Measurements from ENCODE around the gene MAML3.

The MAML3 gene

DNA sequence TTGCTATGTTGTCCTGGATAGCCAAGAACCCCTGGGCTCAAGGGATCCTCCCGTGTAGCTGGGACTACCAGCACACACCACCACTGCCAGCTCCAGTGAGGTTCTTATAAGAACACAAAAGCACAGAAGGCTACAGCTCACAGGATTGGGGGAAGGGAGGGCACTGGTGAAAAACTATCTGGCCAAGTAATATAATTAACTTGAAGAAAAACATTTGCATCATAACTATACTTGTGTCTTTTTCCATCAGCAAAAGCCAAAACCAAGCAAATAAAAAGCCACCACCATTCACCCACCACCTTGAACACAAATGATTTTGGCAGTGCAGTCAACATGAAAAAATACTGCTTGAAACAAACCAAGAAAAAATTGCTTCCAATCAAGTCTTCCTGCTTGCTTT, 188.2 kb downstream of the MAML3 start:
- TF ChIP-seq HDGF (IDR thresholded peaks at IDR 0.05; ENCODE audit: borderline replicate concordance) (no peak), TARDBP (IDR thresholded peaks at IDR 0.05) (no peak), SP1 (IDR thresholded peaks at IDR 0.05) (no peak), L3MBTL2 (conservative IDR thresholded peaks at IDR 0.05) (no peak), FOXK2 (IDR thresholded peaks at IDR 0.05) (no peak), NFRKB (IDR thresholded peaks at IDR 0.05) (no peak), FOXA1 (IDR thresholded peaks at IDR 0.05) (no peak), SUZ12 (IDR thresholded peaks at IDR 0.05) (no peak)
- POLR2A ChIA-PET: no interaction called here
- CTCF ChIA-PET: no interaction called here
- DNase-seq (ENCODE audit: extremely low spot score): no peak

DNA sequence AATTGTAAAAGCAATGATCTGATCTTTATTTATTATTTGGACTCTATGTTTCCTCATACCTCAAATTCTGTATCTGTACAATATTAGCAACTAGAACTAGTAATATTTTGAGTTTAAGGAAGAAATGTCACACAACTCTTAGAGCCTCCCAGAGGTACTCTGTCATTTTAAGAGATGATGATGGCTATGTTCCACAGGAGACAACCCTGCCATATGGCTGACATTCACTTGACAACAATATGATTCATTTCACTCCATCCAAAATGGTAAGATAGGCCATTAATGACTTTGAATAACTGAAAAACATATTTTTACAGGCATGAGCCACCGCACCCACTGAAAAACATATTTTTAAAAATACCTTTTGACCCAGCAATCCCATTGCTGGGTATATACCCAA, 190.3 kb downstream of the MAML3 start:
- no peak for DNase-seq (ENCODE audit: extremely low spot score)
- CTCF ChIA-PET: no interaction called here
- no peak for TF ChIP-seq ARNT (IDR thresholded peaks at IDR 0.05)
- POLR2A ChIA-PET: interaction anchor here (1.0 kb wide), 1 partner anchor 10 kb away, joined by 3 read pairs; no protein-coding TSS in a partner anchor

DNA sequence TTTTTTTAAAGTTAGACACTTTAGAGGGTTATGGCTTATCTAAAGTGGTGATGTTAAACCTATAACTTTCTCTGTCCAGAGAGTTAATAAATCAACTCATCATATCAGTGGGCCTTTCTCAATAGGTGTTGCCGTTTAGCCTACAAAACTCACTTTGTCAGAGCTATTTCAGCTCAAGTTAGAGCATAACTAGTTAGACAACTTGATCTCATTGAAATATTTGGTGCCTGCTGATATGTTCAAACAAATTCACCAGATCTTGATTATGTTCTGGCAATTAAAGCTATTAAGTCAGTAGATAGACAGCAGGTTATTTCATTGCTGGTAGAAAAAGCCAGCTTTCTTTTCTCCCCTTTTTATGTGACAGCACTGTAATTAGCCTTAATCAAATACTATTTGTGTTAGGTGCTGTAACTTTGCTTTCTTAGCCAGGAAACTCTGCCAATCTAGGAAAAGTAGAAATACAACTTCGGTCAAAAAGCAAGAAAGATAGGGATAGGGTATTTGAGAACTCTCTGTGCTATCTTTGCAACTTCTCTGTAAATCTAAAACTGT, 191.8 kb downstream of the MAML3 start:
- TF ChIP-seq HDGF (IDR thresholded peaks at IDR 0.05; ENCODE audit: borderline replicate concordance) (no peak), FOXK2 (IDR thresholded peaks at IDR 0.05) (no peak), FOXM1 (IDR thresholded peaks at IDR 0.05; ENCODE audit: borderline replicate concordance) (no peak), BHLHE40 (IDR thresholded peaks at IDR 0.05; ENCODE audit: borderline replicate concordance) (no peak), CTBP1 (IDR thresholded peaks at IDR 0.05; ENCODE audit: borderline replicate concordance) (no peak), LEF1 (IDR thresholded peaks at IDR 0.05; ENCODE audit: borderline replicate concordance) (no peak), ARNT (IDR thresholded peaks at IDR 0.05) (no peak), SUZ12 (IDR thresholded peaks at IDR 0.05) (no peak), SP1 (IDR thresholded peaks at IDR 0.05) (no peak), NFRKB (IDR thresholded peaks at IDR 0.05) (no peak), L3MBTL2 (conservative IDR thresholded peaks at IDR 0.05) (no peak), TARDBP (IDR thresholded peaks at IDR 0.05) (no peak), FOXA1 (IDR thresholded peaks at IDR 0.05) (no peak), ZNF384 (IDR thresholded peaks at IDR 0.05) (no peak), ELF4 (IDR thresholded peaks at IDR 0.05) (no peak)
- TF ChIP-seq, protein P1, sequence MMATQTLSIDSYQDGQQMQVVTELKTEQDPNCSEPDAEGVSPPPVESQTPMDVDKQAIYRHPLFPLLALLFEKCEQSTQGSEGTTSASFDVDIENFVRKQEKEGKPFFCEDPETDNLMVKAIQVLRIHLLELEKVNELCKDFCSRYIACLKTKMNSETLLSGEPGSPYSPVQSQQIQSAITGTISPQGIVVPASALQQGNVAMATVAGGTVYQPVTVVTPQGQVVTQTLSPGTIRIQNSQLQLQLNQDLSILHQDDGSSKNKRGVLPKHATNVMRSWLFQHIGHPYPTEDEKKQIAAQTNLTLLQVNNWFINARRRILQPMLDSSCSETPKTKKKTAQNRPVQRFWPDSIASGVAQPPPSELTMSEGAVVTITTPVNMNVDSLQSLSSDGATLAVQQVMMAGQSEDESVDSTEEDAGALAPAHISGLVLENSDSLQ (IDR thresholded peaks at IDR 0.05): no peak
- CTCF ChIA-PET: no interaction called here
- no peak for DNase-seq (ENCODE audit: extremely low spot score)
- POLR2A ChIA-PET: no interaction called here

DNA sequence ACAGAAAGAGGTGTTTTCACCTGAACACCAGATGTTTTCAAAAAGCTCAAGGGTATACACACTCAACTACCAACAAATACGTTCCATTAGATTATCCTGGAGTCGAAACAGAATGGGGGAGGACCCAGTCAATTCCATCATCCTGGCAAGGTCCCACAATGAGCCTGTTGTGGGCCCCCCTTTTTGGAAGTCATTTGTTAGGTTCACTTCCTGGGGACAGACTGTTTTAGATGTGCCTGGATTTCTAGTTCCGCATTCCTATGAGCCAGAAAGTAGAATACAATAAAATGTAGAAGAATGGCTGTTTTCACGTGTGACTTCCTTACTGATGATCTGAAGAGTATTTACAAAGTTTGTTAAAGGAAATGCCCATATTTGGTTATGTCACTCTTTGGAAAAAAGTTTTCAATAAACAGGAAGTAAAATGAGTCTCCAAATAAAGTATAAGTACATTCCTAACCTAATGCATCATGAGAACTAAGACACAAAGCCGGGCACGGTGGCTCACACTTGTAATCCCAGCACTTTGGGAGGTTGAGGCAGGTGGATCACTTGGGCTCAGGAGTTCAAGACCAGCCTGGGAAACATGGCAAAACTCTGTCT, 192.5 kb downstream of the MAML3 start:
- POLR2A ChIA-PET: interaction anchor here (1.0 kb wide), 1 partner anchor 291 kb away, joined by 3 read pairs; no protein-coding TSS in a partner anchor
- no peak for TF ChIP-seq BHLHE40 (IDR thresholded peaks at IDR 0.05; ENCODE audit: borderline replicate concordance)
- no peak for TF ChIP-seq SUZ12 (IDR thresholded peaks at IDR 0.05)
- no peak for TF ChIP-seq LEF1 (IDR thresholded peaks at IDR 0.05; ENCODE audit: borderline replicate concordance)
- no peak for TF ChIP-seq CTBP1 (IDR thresholded peaks at IDR 0.05; ENCODE audit: borderline replicate concordance)
- no peak for TF ChIP-seq HDGF (IDR thresholded peaks at IDR 0.05; ENCODE audit: borderline replicate concordance)
- TF ChIP-seq ARNT (IDR thresholded peaks at IDR 0.05): no peak
- no peak for TF ChIP-seq FOXK2 (IDR thresholded peaks at IDR 0.05)
- TF ChIP-seq L3MBTL2 (conservative IDR thresholded peaks at IDR 0.05): no peak
- no peak for TF ChIP-seq ZNF384 (IDR thresholded peaks at IDR 0.05)
- TF ChIP-seq SP1 (IDR thresholded peaks at IDR 0.05): no peak
- TF ChIP-seq, protein P1 (IDR thresholded peaks at IDR 0.05): no peak
- CTCF ChIA-PET: interaction anchor here (0.7 kb wide), 1 partner anchor 128 kb away, joined by 3 read pairs; no protein-coding TSS in a partner anchor
- DNase-seq (ENCODE audit: extremely low spot score): no peak

DNA sequence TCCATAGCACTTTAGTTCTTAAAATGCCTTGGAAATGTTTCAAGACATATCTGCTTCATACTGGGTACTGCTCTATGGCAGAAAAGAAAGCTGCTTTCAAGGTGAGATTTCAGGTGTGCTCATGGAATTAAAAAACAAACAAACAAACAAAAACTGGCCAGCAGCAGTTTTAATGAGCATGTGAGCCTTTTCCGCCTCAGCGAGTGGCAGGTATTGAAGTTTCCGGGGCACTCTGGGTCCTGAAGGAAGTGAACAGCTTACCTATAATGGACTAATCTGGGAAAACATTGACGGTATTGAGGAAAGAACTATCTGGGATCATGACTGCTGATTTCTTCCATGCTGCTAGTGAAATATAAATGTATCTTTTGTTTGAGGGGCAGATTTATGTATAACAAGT, 194.6 kb downstream of the MAML3 start:
- ChIA-PET CTCF (no interaction called here), POLR2A (no interaction called here)
- DNase-seq (ENCODE audit: extremely low spot score): no peak
- TF ChIP-seq LEF1 (IDR thresholded peaks at IDR 0.05; ENCODE audit: borderline replicate concordance) (no peak), ZNF384 (IDR thresholded peaks at IDR 0.05) (no peak), CTBP1 (IDR thresholded peaks at IDR 0.05; ENCODE audit: borderline replicate concordance) (no peak), ARNT (IDR thresholded peaks at IDR 0.05) (no peak), FOXM1 (IDR thresholded peaks at IDR 0.05; ENCODE audit: borderline replicate concordance) (no peak), BHLHE40 (IDR thresholded peaks at IDR 0.05; ENCODE audit: borderline replicate concordance) (no peak), TARDBP (IDR thresholded peaks at IDR 0.05) (no peak), FOXK2 (IDR thresholded peaks at IDR 0.05) (no peak), SUZ12 (IDR thresholded peaks at IDR 0.05) (no peak), FOXA1 (IDR thresholded peaks at IDR 0.05) (no peak), L3MBTL2 (conservative IDR thresholded peaks at IDR 0.05) (no peak)

DNA sequence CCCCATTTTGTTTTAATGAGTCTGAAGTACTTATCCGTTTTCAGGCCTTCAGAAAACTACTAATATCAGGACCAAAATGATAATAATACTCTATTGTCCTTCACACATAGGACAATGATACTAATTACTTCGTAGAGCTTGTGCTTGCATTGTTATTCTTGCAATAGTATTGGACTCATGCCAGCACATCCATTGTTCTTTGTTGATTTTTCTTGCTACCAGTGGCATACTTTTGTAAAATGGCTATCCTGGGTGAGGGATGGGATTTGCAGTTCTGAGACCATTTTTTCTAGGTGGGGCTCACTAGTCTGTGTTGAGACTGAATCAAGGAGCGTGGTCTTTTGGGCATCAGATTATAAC, 195.3 kb downstream of the MAML3 start:
- TF ChIP-seq BHLHE40 (IDR thresholded peaks at IDR 0.05; ENCODE audit: borderline replicate concordance) (no peak), SP1 (IDR thresholded peaks at IDR 0.05) (no peak), HDGF (IDR thresholded peaks at IDR 0.05; ENCODE audit: borderline replicate concordance) (no peak), FOXM1 (IDR thresholded peaks at IDR 0.05; ENCODE audit: borderline replicate concordance) (no peak), FOXK2 (IDR thresholded peaks at IDR 0.05) (no peak), SUZ12 (IDR thresholded peaks at IDR 0.05) (no peak), NFRKB (IDR thresholded peaks at IDR 0.05) (no peak), TARDBP (IDR thresholded peaks at IDR 0.05) (no peak), CTBP1 (IDR thresholded peaks at IDR 0.05; ENCODE audit: borderline replicate concordance) (no peak), LEF1 (IDR thresholded peaks at IDR 0.05; ENCODE audit: borderline replicate concordance) (no peak)
- TF ChIP-seq, protein P1 (IDR thresholded peaks at IDR 0.05): no peak
- DNase-seq (ENCODE audit: extremely low spot score): no peak
- CTCF ChIA-PET: interaction anchor here (1.1 kb wide), 1 partner anchor 14 kb away, joined by 3 read pairs; no protein-coding TSS in a partner anchor
- POLR2A ChIA-PET: no interaction called here
